H1 (cell line): Measurements from ENCODE around the gene CSRP1. TPM values are rescaled to one million over a fixed set of nuclear protein-coding genes. Genes with fewer than 3 reads are reported as not detected.

Experiments used
- CTCF ChIA-PET: fragments of 300-600 bp; sonication (Branson Sonifier 250); formaldehyde crosslinking; loops from one replicate; lab custom pipeline; 2021; ENCODE audit not compliant: partially characterized antibody; lab: Charles Lee
- POLR2A ChIA-PET: fragments of 300-600 bp; sonication (Branson Sonifier 250); formaldehyde crosslinking; loops from one replicate; lab custom pipeline; 2021; ENCODE audit warnings: inconsistent platforms; ENCODE audit not compliant: partially characterized antibody; lab: Charles Lee
- DNase-seq, 2 experiments: peaks; one replicate each; pipeline versions ENCODE4 v3.0.0 to v3.0.0-alpha.2; 2010 to 2022; ENCODE audit warnings: low spot score in 2 of 2, low read depth in 1 of 2, mixed read lengths in 1 of 2
- FAIRE-seq: peaks from 2 replicates; lab custom pipeline; 2011; peaks lifted over from hg19 to GRCh38; lab: Jason Lieb, UNC
- H2AFZ ChIP-seq: 2 replicates; pipeline ENCODE4 v1.8.1; 2012; ENCODE audit warnings: low read length, inconsistent platforms
- H2AK5ac ChIP-seq: 2 replicates; pipeline ENCODE4 v1.6.1; 2013; ENCODE audit warnings: low read depth, low read length
- H2BK120ac ChIP-seq: replicated peaks from 2 replicates; pipeline ENCODE3; 2013; ENCODE audit warnings: low read depth, low read length, inconsistent platforms
- H2BK12ac ChIP-seq: 2 replicates; pipeline ENCODE4 v1.6.1; 2013; ENCODE audit warnings: low read depth, low read length
- H2BK15ac ChIP-seq: 2 replicates; pipeline ENCODE4 v1.6.1; 2013; ENCODE audit warnings: low read length
- H2BK20ac ChIP-seq: 2 replicates; pipeline ENCODE4 v1.6.1; 2013; ENCODE audit warnings: low read length
- H2BK5ac ChIP-seq: 2 replicates; pipeline ENCODE4 v1.6.1; 2013; ENCODE audit warnings: low read depth, low read length
- H3K14ac ChIP-seq: 2 replicates; pipeline ENCODE4 v1.6.1; 2013; ENCODE audit warnings: inconsistent platforms; ENCODE audit not compliant: insufficient read length
- H3K18ac ChIP-seq: 2 replicates; pipeline ENCODE4 v1.6.1; 2013; ENCODE audit warnings: low read length; ENCODE audit errors: extremely low read depth
- H3K23ac ChIP-seq: 2 replicates; pipeline ENCODE4 v1.6.1; 2013; ENCODE audit warnings: inconsistent platforms; ENCODE audit not compliant: insufficient read length
- H3K23me2 ChIP-seq: 2 replicates; pipeline ENCODE4 v1.6.1; 2013; ENCODE audit warnings: low read depth, low read length
- H3K27ac ChIP-seq: 2 replicates; pipeline ENCODE4 v1.6.1; 2011; ENCODE audit warnings: low read depth, low read length, inconsistent platforms
- H3K27me3 ChIP-seq, 4 experiments: replicated peaks in 1 of 4; 1 replicate in 1 of 4; 2 replicates in 3 of 4; pipeline versions ENCODE4 v1.6.1 to v1.8.1; 2011 to 2013; ENCODE audit warnings: low read length in 3 of 4, mild to moderate bottlenecking in 3 of 4, inconsistent platforms in 2 of 4, mixed read lengths in 2 of 4, moderate library complexity in 1 of 4; ENCODE audit not compliant: control insufficient read depth in 3 of 4, insufficient read depth in 3 of 4; ENCODE audit errors: extremely low read depth in 1 of 4
- H3K36me3 ChIP-seq, 4 experiments: 2 replicates each; pipeline versions ENCODE4 v1.6.1 to v1.8.1; 2011 to 2013; ENCODE audit warnings: mild to moderate bottlenecking in 4 of 4, low read length in 3 of 4, moderate library complexity in 2 of 4, control low read depth in 1 of 4, inconsistent platforms in 1 of 4; ENCODE audit not compliant: insufficient read depth in 4 of 4, control insufficient read depth in 2 of 4
- H3K4ac ChIP-seq: replicated peaks from 2 replicates; pipeline ENCODE3; 2013; ENCODE audit warnings: low read length, low read depth, mixed read lengths, inconsistent platforms; ENCODE audit not compliant: insufficient read length
- H3K4me1 ChIP-seq, 4 experiments: replicated peaks in 1 of 4; 1 replicate in 1 of 4; 2 replicates in 3 of 4; pipeline versions ENCODE4 v1.6.1 to v1.8.1; 2011 to 2013; ENCODE audit warnings: low read length in 3 of 4, inconsistent platforms in 2 of 4, mixed read lengths in 1 of 4; ENCODE audit not compliant: insufficient read depth in 4 of 4, control insufficient read depth in 3 of 4
- H3K4me2 ChIP-seq, 2 experiments: 2 replicates each; pipeline versions ENCODE4 v1.6.1 to v1.8.1; 2011 to 2013; ENCODE audit warnings: low read depth in 2 of 2, low read length in 2 of 2, control low read depth in 1 of 2, inconsistent platforms in 1 of 2, mild to moderate bottlenecking in 1 of 2; ENCODE audit not compliant: insufficient read depth in 1 of 2
- H3K4me3 ChIP-seq, 4 experiments: fragments of 200-600, 300-600 bp in 1 of 4; sonication (generic), shearing (Covaris generic), sonication (Bioruptor Twin) in 1 of 4; 2 replicates each; pipeline versions ENCODE4 v1.5.1 to v1.8.1; 2011 to 2016; ENCODE audit warnings: low read length in 4 of 4, low read depth in 3 of 4, control low read depth in 2 of 4, inconsistent platforms in 2 of 4, mild to moderate bottlenecking in 2 of 4, mixed read lengths in 1 of 4, moderate library complexity in 1 of 4; ENCODE audit not compliant: insufficient read depth in 2 of 4; ENCODE audit errors: extremely low read depth in 1 of 4
- H3K56ac ChIP-seq: replicated peaks from 2 replicates; pipeline ENCODE3; 2013; ENCODE audit warnings: low read depth, mild to moderate bottlenecking, mixed read lengths, low read length, inconsistent platforms; ENCODE audit not compliant: insufficient read length
- H3K79me1 ChIP-seq: 2 replicates; pipeline ENCODE4 v1.6.1; 2013; ENCODE audit warnings: low read depth, low read length, control low read depth
- H3K79me2 ChIP-seq, 2 experiments: 2 replicates each; pipeline versions ENCODE4 v1.6.1 to v1.8.1; 2012 to 2013; ENCODE audit warnings: low read length in 2 of 2, mild to moderate bottlenecking in 2 of 2, inconsistent platforms in 1 of 2; ENCODE audit not compliant: insufficient read depth in 2 of 2, control insufficient read depth in 1 of 2
- H3K9ac ChIP-seq, 4 experiments: replicated peaks in 1 of 4; 1 replicate in 1 of 4; 2 replicates in 3 of 4; pipeline versions ENCODE4 v1.6.1 to v1.8.1; 2011 to 2013; ENCODE audit warnings: low read depth in 3 of 4, low read length in 3 of 4, control low read depth in 2 of 4, mild to moderate bottlenecking in 2 of 4, moderate library complexity in 2 of 4, inconsistent platforms in 1 of 4; ENCODE audit errors: extremely low read depth in 1 of 4
- H3K9me3 ChIP-seq, 2 experiments: 2 replicates each; pipeline versions ENCODE4 v1.6.1 to v1.8.1; 2012 to 2013; ENCODE audit warnings: mild to moderate bottlenecking in 2 of 2, moderate library complexity in 2 of 2, control low read depth in 1 of 2, inconsistent platforms in 1 of 2, low read depth in 1 of 2, low read length in 1 of 2, mixed read lengths in 1 of 2; ENCODE audit not compliant: insufficient read depth in 2 of 2
- H4K20me1 ChIP-seq, 2 experiments: replicated peaks in 1 of 2; 2 replicates each; pipeline versions ENCODE3 to v1.8.1; 2011 to 2013; ENCODE audit warnings: inconsistent platforms in 2 of 2, low read length in 2 of 2, mild to moderate bottlenecking in 1 of 2; ENCODE audit not compliant: insufficient read depth in 2 of 2, control insufficient read depth in 1 of 2
- H4K5ac ChIP-seq: 2 replicates; pipeline ENCODE4 v1.6.1; 2013; ENCODE audit warnings: low read length, low read depth, mixed read lengths, inconsistent platforms; ENCODE audit not compliant: insufficient read length
- H4K8ac ChIP-seq: 2 replicates; pipeline ENCODE4 v1.8.0; 2013; ENCODE audit warnings: mild to moderate bottlenecking, moderate library complexity, low read length, inconsistent platforms; ENCODE audit not compliant: insufficient read depth; ENCODE audit errors: extremely low read depth
- H4K91ac ChIP-seq: replicated peaks from 2 replicates; pipeline ENCODE3; 2013; ENCODE audit warnings: low read length, mixed read lengths, inconsistent platforms; ENCODE audit not compliant: insufficient read length
- GABPA ChIP-seq: IDR thresholded peaks from 2 replicates; pipeline ENCODE4 v1.6.1; 2011; ENCODE audit warnings: mild to moderate bottlenecking, low read length, moderate library complexity, borderline replicate concordance; ENCODE audit not compliant: insufficient read depth
- KDM1A ChIP-seq: fragments of 200-600, 300-600 bp; sonication (generic); IDR thresholded peaks from 2 replicates; pipeline ENCODE4 v1.7.1; 2016; ENCODE audit warnings: mild to moderate bottlenecking, low read length, borderline replicate concordance
- WGBS, 2 experiments: shearing (Covaris generic) in 1 of 2; methylation state at CpG; one replicate each; pipeline versions ENCODE4 v1.1.6 to v1.1.7; 2013 to 2015; ENCODE audit warnings: low lambda C conversion rate in 2 of 2, mixed read lengths in 2 of 2, inconsistent platforms in 1 of 2, low coverage in 1 of 2, missing lambda C conversion rate in 1 of 2; ENCODE audit not compliant: insufficient replicate concordance in 2 of 2, insufficient coverage in 1 of 2, insufficient read length in 1 of 2; ENCODE audit errors: extremely low coverage in 1 of 2, missing lambda C conversion rate in 1 of 2; 5-methylcytosine and 5-hydroxymethylcytosine counted together
- polyA plus RNA-seq, 7 experiments: library from polyadenylated mRNA; depleted of rRNA in 3 of 7; stranded (reverse) in 5 of 7; unstranded in 2 of 7; fragments of >200 nt in 5 of 7; fragments of 200-250 nt in 2 of 7; gene quantifications; 1 replicate in 5 of 7; 2 replicates in 1 of 7; 4 replicates in 1 of 7; pipeline versions ENCODE4 v1.2.1 to v1.2.3, GENCODE V29; 2011 to 2013; ENCODE audit warnings: missing spikeins in 2 of 7, mixed read lengths in 2 of 7
- total RNA-seq: library from RNA; stranded (reverse); fragmentation: NEBNext Ultra II Directional; extraction: Animal tissue kit (Norgen Biotek cat#: 25700); gene quantifications from 2 replicates; pipeline ENCODE4 v1.2.1, GENCODE V29; 2021
- TF ChIP-seq, protein P1 (sequence below): IDR thresholded peaks from 2 replicates; pipeline ENCODE4 v1.6.1; 2012; ENCODE audit warnings: inconsistent platforms

The CSRP1 gene
- total and polyA plus RNA-seq, 2 of the 8 experiments (the other 6 are each of a cell fraction or from before 2014, with no cell fraction given): 14.2 to 22.3 TPM

DNA sequence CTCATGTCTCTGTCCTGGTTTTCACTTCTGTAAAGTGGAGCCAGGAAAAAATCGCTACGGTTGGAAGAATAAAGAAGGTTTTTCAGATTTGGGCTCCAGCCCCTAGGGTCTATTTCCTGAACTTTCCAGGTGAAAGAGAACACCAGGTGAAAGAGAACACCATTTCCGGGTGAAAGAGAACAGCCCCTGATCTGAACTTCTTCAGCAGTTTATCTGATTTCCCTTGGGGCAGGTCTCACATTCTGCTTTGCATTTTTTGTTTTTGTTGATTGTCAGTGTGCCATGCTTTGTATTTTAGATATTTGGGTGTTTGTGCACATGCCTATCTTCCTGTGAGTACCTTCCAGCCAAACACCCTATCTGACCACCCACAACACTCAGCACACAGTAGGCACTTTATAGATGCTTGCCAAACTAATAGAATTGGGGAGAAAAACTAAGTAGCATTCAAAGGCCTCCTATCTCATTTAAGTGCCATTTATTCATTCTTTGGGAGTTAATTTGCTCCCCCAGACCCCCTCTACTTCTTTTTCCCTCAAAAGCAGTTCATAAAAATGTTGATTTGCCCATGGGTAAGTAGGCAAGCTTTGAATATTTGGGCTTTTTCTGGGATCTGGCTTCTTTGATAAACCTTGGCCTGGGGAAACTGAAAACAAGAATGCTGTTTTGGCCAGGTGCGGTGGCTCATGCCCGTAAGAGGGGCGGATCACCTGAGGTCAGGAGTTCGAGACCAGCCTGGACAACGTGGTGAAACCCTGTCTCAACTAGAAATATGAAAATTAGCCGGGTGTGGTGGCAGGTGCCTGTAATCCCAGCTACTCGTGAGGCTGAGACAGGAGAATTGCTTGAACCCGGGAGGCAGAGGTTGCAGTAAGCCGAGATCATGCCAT, 34.2 kb upstream of the CSRP1 start:
- POLR2A ChIA-PET: interaction anchor here (0.9 kb wide), 1 partner anchor 18 kb away, joined by 3 read pairs; no protein-coding TSS in a partner anchor
- DNase-seq (no peak), FAIRE-seq (no peak)
- peaks cover 2 to 36% (median 29%) of the 10 kb centered on the region in 4 experiments for H3K27me3 ChIP-seq
- H2AFZ ChIP-seq: no peak overlapping the region
- H3K18ac ChIP-seq: no peak overlapping the region
- no peak overlapping the region for H4K8ac ChIP-seq
- no peak overlapping the region for H3K27ac ChIP-seq
- no peak overlapping the region for H2BK12ac ChIP-seq
- H2BK15ac ChIP-seq: no peak overlapping the region
- no peak overlapping the region for H3K14ac ChIP-seq
- H3K36me3 ChIP-seq: no peaks in the 10 kb centered on the region
- H4K91ac ChIP-seq: no peak overlapping the region
- no peaks in the 10 kb centered on the region; the same call in 1 of the 2 replicates for H3K79me1 ChIP-seq
- H3K79me2 ChIP-seq: no peaks in the 10 kb centered on the region
- H2BK5ac ChIP-seq: no peak overlapping the region
- no peak overlapping the region for H2BK120ac ChIP-seq
- H3K4me1 ChIP-seq: peaks cover 2 to 5% (median 3%) of the 10 kb centered on the region in 4 experiments; a peak in 6 of 7 replicates
- CTCF ChIA-PET: interaction anchor here (0.8 to 43.8 kb wide), 20 partner anchors 8 to 254 kb away, joined by 3 to 929 read pairs (median 4); partner anchors contain the start of gene CSRP1
- no peak overlapping the region for H3K4ac ChIP-seq
- H2BK20ac ChIP-seq: no peak overlapping the region
- peak overlapping the region in 1 of 2 experiments; percentile 92; a peak in 2 of 4 replicates for H3K4me2 ChIP-seq
- no peaks in the 10 kb centered on the region for H3K9me3 ChIP-seq
- no peak overlapping the region for H2AK5ac ChIP-seq
- WGBS, 2 experiments: 90% methylated on average over 12 of the region's 12 CpGs; no CpG with 5 or more reads in 1 of the 2 experiments
- H3K4me3 ChIP-seq: peak overlapping the region in 2 of 4 experiments; percentile 70 to 73; a peak in 1 of 8 replicates
- H3K23me2 ChIP-seq: peaks cover 14% of the 10 kb centered on the region; the same call in 1 of the 2 replicates
- no peak overlapping the region for H3K9ac ChIP-seq
- H4K20me1 ChIP-seq: no peaks in the 10 kb centered on the region
- no peak overlapping the region for H3K56ac ChIP-seq
- H3K23ac ChIP-seq: no peak overlapping the region
- H4K5ac ChIP-seq: no peak overlapping the region
- no peak for TF ChIP-seq KDM1A
- no peak for TF ChIP-seq GABPA
- TF ChIP-seq, protein P1, sequence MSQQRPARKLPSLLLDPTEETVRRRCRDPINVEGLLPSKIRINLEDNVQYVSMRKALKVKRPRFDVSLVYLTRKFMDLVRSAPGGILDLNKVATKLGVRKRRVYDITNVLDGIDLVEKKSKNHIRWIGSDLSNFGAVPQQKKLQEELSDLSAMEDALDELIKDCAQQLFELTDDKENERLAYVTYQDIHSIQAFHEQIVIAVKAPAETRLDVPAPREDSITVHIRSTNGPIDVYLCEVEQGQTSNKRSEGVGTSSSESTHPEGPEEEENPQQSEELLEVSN: no peak
